ENCODE data around the gene TTC27.

TTC27 gene

DNA sequence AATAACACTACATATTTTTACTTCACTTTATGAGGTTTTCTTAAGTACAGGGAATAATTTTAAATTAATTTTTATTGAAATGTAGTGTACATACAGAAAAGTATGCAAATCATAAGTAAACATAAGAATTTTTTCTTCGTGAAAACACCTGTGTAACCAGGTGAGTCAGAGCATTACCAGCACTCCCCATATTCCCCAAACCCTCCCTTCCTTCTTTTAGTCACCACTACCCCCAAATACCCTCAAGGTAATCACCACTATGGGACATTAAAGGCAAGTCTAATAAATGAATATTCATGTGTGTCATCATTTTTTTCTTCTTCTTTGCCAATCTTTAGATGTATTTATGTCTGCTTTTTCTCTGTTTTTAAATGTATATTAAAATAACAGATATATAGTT lies 179.0 kb downstream of the TTC27 start:
- CTCF ChIA-PET, result no interaction called here
- H3K27ac ChIP-seq, result no peak overlapping the region
- POLR2A ChIA-PET (ENCODE audit: low non-redundant PET), result no interaction called here
- TF ChIP-seq, protein P1, sequence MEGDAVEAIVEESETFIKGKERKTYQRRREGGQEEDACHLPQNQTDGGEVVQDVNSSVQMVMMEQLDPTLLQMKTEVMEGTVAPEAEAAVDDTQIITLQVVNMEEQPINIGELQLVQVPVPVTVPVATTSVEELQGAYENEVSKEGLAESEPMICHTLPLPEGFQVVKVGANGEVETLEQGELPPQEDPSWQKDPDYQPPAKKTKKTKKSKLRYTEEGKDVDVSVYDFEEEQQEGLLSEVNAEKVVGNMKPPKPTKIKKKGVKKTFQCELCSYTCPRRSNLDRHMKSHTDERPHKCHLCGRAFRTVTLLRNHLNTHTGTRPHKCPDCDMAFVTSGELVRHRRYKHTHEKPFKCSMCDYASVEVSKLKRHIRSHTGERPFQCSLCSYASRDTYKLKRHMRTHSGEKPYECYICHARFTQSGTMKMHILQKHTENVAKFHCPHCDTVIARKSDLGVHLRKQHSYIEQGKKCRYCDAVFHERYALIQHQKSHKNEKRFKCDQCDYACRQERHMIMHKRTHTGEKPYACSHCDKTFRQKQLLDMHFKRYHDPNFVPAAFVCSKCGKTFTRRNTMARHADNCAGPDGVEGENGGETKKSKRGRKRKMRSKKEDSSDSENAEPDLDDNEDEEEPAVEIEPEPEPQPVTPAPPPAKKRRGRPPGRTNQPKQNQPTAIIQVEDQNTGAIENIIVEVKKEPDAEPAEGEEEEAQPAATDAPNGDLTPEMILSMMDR (conservative IDR thresholded peaks at IDR 0.05; ENCODE audit: low read depth), result no peak
- DNase-seq (ENCODE audit: low spot score), result peak; percentile 30

DNA sequence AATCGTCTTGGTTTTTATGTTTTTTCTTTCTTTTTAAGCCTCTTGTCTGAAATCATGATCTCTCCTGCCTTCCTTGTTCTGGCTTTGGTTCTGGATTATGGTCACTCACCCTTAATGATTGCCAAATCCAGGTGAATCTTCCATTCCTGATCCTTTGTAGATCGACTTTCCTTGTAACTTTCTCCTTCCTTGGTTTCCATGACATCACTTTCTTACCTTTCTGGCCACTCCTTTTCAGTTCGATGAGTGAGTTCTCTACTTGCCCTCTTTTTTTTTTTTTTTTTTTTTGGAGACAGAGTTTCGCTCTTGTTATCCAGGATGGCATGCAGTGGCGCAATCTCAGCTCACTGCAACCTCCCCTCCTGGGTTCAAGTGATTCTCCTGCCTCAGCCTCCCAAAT lies 179.8 kb downstream of the TTC27 start:
- ChIA-PET CTCF (interaction anchor here (0.6 kb wide), 1 partner anchor 157 kb away, joined by 3 read pairs; no protein-coding TSS in a partner anchor), POLR2A (ENCODE audit: low non-redundant PET) (no interaction called here)
- no peak overlapping the region for H3K27ac ChIP-seq
- DNase-seq (ENCODE audit: low spot score), result no peak
- TF ChIP-seq, protein P1 (conservative IDR thresholded peaks at IDR 0.05; ENCODE audit: low read depth), result no peak

DNA sequence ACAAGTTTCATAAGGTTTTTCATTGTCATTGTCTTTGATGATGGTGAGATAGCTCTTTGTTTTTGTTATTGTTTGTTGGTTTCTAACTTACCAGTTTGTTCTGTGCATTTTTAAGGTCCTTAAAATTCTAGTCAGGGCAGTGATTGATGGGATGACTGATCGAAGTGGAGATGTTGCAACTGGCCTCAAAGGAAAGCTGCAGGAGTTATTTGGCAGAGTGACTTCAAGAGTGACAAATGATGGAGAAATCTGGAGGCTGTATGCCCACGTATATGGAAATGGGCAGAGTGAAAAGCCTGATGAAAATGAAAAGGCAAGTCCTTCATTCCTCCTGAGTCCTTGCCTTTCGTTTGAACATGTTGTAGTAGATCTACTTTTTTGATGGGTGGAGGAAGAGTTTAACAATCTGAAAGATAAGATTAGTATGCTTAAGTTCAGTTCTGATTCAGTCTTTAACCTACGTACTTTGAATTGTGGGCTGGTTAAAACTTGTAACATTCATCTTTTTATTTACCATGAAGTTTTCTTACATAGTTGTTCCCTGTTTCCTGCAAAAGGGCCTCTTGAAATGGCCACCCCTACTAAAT lies 183.2 kb downstream of the TTC27 start:
- TF ChIP-seq, protein P1 (conservative IDR thresholded peaks at IDR 0.05; ENCODE audit: low read depth), result no peak
- no peak for DNase-seq (ENCODE audit: low spot score)
- H3K27ac ChIP-seq, result no peak overlapping the region
- ChIA-PET POLR2A (ENCODE audit: low non-redundant PET) (no interaction called here), CTCF (no interaction called here)

DNA sequence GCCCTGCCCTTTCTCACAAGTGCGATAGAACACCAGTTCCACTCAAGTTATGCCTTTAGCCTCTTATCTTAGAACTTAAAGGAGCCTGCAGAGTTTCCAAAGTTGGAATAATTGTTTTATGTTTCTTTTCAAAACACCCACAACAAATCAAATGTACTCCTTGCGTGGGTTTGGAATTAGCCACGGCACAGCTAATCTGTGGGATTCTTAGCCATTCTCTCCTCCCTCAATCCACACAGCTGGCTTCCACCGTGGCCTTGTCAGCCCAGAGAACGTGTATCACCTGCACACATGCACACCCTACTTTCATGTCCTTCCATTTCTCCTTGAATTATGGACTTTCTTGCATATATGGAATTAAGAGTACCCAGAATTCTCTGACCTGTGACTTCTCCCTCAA lies 183.8 kb downstream of the TTC27 start:
- H3K27ac ChIP-seq, result no peak overlapping the region
- POLR2A ChIA-PET (ENCODE audit: low non-redundant PET), result no interaction called here
- no peak for DNase-seq (ENCODE audit: low spot score)
- CTCF ChIA-PET, result no interaction called here
- TF ChIP-seq, protein P1 (conservative IDR thresholded peaks at IDR 0.05; ENCODE audit: low read depth), result no peak

DNA sequence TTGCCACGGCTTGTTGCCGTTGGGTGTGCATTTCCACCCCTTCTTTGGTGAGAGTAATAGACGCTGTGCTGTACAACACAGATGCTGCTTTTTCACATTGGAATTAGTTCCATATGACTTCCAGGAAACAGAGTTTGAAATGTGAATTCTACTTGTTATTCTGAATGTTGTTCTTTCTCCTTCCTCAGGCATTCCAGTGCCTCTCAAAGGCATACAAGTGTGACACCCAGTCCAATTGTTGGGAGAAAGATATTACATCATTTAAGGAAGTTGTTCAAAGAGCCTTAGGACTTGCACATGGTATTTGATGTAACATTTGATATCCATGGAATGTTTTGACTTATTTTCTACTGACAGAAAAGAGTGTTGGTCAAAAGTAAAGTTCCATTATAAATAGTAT lies 184.5 kb downstream of the TTC27 start:
- no peak for DNase-seq (ENCODE audit: low spot score)
- CTCF ChIA-PET, result no interaction called here
- POLR2A ChIA-PET (ENCODE audit: low non-redundant PET), result no interaction called here
- TF ChIP-seq, protein P1 (conservative IDR thresholded peaks at IDR 0.05; ENCODE audit: low read depth), result no peak
- no peak overlapping the region for H3K27ac ChIP-seq

DNA sequence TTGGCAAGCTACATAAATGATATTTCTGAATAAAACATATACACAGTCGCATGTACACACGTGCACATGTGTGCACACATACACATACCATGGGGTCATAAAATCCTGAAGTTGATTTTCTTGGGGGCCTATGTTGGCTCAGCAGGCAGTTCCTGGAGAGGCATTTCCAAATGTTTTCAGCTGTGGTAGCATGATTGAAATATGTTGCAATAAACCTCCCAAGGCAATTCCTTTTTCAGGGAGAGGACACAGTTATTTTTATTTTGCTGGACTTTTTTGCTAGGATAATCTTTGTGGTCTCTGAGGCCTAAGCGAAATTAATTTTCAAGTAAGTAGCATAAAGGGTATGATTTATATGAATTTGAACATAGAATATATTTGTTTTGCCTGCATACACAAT lies 192.2 kb downstream of the TTC27 start:
- TF ChIP-seq, protein P1 (conservative IDR thresholded peaks at IDR 0.05; ENCODE audit: low read depth), result no peak
- H3K27ac ChIP-seq, result no peak overlapping the region
- ChIA-PET CTCF (no interaction called here), POLR2A (ENCODE audit: low non-redundant PET) (no interaction called here)
- DNase-seq (ENCODE audit: low spot score), result no peak

DNA sequence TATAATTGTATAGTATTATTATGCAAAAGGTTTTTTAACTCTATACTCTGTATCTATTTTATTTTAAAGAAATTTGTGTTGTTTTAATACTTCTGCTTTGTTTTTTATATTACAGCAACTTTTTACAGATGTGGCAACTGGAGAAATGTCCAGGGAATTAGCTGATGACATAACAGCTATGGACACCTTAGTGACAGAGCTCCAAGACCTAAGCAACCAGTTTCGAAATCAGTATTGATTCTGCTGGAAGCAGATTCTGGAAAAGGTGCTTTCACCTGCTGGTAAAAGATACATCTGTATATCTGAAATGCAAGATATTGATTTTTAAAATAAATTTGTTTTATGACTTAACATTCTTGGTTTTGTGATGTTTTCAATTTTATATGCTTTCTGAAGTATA lies 192.9 kb downstream of the TTC27 start:
- POLR2A ChIA-PET (ENCODE audit: low non-redundant PET), result no interaction called here
- H3K27ac ChIP-seq, result no peak overlapping the region
- no peak for DNase-seq (ENCODE audit: low spot score)
- CTCF ChIA-PET, result no interaction called here
- TF ChIP-seq, protein P1 (conservative IDR thresholded peaks at IDR 0.05; ENCODE audit: low read depth), result no peak
